AG10803 (cell line): ENCODE results near the gene CTNS.

Experiments
- DNase-seq: peaks from one replicate; pipeline ENCODE4 v3.0.0; 2010; ENCODE audit warnings: low read depth
- H3K4me3 ChIP-seq: 2 replicates; pipeline ENCODE4 v1.5.1; 2011; ENCODE audit warnings: mild to moderate bottlenecking, low read length, control low read depth
- CTCF ChIP-seq: conservative IDR thresholded peaks from 2 replicates; pipeline ENCODE4 v1.5.1; 2011; ENCODE audit warnings: mild to moderate bottlenecking, low read length, control low read depth, inconsistent platforms

CTNS gene

GRCh38 chr17:3666516-3666915, 30.0 kb downstream of the CTNS start:
- H3K4me3 ChIP-seq = peak overlapping the region; percentile 97
- TF ChIP-seq CTCF = no peak
- DNase-seq = no peak

GRCh38 chr17:3667366-3668278, 31.1 kb downstream of the CTNS start:
- peak; percentile 94 for DNase-seq
- peak overlapping the region; percentile 97 for H3K4me3 ChIP-seq
- no peak for TF ChIP-seq CTCF

DNA sequence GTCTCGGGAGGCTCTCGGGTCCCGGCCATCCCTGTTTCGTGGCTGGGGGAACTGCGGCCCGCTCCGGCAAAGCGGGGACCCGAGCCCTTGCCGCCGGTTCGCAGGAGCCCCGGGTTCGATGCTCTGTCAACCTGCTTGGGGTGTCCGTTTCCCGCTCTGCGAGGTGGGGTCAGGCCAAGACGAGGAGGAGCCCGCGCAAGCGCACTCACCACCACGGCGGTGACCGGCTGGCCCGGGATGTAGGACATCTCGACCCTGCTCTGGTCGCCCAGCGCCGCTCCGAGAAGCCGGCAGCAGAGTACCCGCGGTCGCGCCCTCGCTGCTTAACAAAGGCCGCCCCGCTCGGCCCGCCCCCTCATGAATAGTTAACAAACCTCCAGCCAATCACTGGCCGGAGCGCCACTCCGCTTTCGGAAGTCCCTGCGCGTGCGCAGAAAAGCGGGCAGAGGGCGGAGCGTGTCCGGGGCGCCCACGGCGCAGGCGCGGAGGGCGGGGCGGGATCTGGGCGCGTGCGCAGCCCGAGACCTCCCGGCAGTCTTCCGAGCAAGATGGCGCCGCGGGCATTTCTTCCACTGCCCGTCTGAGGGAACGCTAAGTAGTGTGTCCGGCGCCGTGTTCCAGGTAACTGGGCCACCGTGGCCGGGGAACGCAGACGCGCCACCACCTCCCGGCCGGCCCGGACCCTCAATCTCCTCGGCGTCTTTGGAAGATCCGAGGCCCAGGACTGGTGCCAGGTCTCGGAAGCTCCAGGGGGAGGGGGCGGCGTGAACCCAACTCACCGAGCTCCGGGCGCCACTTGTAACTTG, 31.9 kb downstream of the CTNS start, which contains the start of the genes EMC6 and TAX1BP3:
Gene EMC6, plus strand, starts transcription at position 534 of the 806 bp plus-strand sequence. CDS start 335 bp downstream, outside the sequence.
Gene TAX1BP3, minus strand, starts transcription at position 300 of the 806 bp plus-strand sequence. Its CDS starts 52 bp downstream, at position 248.
- peak; percentile 96 for DNase-seq
- TF ChIP-seq CTCF = no peak
- H3K4me3 ChIP-seq = peak within 1 kb of the TSS; percentile 97

- no peak for DNase-seq
- no peak for TF ChIP-seq CTCF
- H3K4me3 ChIP-seq = peak overlapping the region; percentile 89
Observed at GRCh38 chr17:3669085-3669347, 32.5 kb downstream of the CTNS start.

- no peak for TF ChIP-seq CTCF
- no peak for DNase-seq
- H3K4me3 ChIP-seq = peak overlapping the region; percentile 89
Observed at GRCh38 chr17:3669548-3669947, 33.0 kb downstream of the CTNS start.

DNA sequence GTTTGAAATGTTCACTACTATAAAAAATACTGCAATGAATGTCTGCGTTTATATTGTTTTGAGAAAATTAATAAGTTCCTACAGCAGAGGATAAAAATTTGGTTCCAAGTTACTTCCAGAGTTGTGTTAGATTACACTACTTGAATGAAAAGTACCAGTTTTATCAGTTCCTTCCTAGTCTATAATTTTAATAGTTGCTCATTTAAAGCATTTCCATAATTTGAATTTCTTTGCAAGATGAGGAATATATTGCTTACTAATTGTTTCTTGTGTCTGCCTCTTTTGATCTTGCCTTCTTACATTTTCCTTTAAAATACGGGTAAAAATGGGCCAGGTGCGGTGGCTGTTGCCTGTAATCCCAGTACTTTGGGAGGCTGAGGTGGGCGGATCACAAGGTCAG, 36.0 kb downstream of the CTNS start:
- H3K4me3 ChIP-seq = no peak overlapping the region
- TF ChIP-seq CTCF = no peak
- DNase-seq = no peak
